Omental fat pad (tissue), 4 donors: ENCODE results near the gene CMSS1. TPM values are rescaled to one million over a fixed set of nuclear protein-coding genes. Genes with fewer than 3 reads are reported as not detected.

ENCODE experiments used
- ATAC-seq: fragments of 150-250 bp; one replicate; pipeline ENCODE4 v1.9.1; 2016; ENCODE audit warnings: mild to moderate bottlenecking, moderate library complexity; ENCODE audit not compliant: low FRiP score
- DNase-seq: peaks from one replicate; pipeline ENCODE4 v3.0.0-alpha.2; 2019; ENCODE audit warnings: low spot score
- total RNA-seq, 4 donors: library from RNA; depleted of rRNA; stranded (reverse); fragments of >200 nt; gene quantifications; one replicate each; pipeline ENCODE4 v1.1.0, GENCODE V29; 2016
- TF ChIP-seq, protein P1 (sequence below), 3 donors: fragments of 450-650 bp; IDR thresholded peaks; one replicate each; pipeline ENCODE4 v1.5.1; 2016 to 2017; ENCODE audit warnings: antibody characterized with exemption in 3 of 3, mild to moderate bottlenecking in 3 of 3, moderate library complexity in 2 of 3

Gene CMSS1
- total RNA-seq, 4 donors from 2014 or later: 16.9 to 29.3 (median 21.1) TPM

DNA sequence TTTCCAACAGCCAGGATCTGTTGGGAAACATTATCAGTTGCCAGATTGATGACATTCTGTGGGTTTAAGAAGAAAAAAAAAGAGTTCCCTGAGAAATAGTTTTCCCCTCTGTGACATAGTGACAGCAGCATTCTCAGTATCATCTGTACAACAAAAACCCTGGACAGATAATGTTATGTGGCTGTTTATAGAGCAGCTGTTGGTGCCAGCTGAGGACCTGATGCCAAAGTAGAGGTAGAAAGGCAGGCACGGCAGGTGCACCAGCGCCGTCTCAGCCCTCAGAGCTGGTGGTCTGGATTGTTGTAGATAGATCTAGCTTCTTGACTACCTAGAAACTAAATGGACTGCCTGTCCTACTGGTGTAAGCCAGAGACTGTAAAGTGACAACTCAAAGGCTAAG lies 352.8 kb downstream of the CMSS1 start:
- TF ChIP-seq, protein P1, sequence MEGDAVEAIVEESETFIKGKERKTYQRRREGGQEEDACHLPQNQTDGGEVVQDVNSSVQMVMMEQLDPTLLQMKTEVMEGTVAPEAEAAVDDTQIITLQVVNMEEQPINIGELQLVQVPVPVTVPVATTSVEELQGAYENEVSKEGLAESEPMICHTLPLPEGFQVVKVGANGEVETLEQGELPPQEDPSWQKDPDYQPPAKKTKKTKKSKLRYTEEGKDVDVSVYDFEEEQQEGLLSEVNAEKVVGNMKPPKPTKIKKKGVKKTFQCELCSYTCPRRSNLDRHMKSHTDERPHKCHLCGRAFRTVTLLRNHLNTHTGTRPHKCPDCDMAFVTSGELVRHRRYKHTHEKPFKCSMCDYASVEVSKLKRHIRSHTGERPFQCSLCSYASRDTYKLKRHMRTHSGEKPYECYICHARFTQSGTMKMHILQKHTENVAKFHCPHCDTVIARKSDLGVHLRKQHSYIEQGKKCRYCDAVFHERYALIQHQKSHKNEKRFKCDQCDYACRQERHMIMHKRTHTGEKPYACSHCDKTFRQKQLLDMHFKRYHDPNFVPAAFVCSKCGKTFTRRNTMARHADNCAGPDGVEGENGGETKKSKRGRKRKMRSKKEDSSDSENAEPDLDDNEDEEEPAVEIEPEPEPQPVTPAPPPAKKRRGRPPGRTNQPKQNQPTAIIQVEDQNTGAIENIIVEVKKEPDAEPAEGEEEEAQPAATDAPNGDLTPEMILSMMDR (IDR thresholded peaks at IDR 0.05): no peak
- no peak for DNase-seq
- ATAC-seq: no peak

DNA sequence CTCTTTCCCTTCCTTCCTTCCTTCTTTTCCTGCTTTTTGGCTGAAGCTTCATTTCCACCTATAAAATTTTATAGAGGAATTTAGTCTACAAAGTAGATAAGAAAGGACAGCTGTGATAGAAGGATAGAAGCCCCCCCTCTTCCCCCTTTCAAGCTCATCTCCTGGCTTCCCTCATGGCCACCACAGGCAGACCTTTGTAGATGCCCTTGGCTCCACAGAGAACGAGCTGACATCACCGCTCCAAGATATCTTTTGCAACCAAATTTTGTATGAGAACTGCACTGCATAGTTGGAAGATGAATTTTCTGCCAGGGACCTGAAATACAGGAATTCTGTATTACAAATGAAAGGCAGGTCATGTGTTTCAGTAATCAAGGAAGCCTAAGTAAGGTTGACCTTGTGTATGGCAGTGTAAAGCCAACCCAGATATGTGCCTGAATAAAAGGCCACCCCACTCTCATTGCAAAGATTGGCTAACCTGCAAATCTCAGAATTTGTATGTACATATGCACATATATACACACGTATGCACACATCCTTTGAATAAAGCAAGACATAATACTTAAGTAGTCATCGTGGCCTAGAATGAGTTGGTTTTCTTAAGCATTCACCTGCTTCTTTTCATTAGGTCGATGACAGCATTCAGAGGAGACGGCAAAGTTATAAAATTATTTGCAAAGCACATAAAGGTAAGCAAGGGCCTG lies 353.7 kb downstream of the CMSS1 start:
- TF ChIP-seq, protein P1 (IDR thresholded peaks at IDR 0.05): no peak
- no peak for ATAC-seq
- DNase-seq: no peak

DNA sequence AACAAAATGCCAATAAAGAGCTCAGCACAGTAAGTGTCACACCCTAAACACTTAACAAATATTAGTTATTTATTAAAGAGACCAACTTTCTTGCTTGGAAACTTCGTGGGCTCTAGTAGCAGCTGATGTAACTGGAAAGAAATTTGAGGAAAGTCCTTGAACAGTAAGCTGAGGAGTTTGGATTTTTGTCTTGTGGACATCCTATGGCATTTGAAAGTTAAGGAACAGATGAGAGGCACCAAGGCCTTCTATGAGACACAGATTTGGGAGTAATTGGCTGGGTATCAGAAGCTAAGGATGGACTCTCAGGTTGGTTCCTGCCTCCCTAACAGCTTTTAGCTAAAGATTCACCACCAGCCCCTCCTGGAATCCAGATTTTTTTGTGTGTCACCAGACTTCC lies 356.3 kb downstream of the CMSS1 start:
- no peak for ATAC-seq
- TF ChIP-seq, protein P1 (IDR thresholded peaks at IDR 0.05): no peak
- no peak for DNase-seq

DNA sequence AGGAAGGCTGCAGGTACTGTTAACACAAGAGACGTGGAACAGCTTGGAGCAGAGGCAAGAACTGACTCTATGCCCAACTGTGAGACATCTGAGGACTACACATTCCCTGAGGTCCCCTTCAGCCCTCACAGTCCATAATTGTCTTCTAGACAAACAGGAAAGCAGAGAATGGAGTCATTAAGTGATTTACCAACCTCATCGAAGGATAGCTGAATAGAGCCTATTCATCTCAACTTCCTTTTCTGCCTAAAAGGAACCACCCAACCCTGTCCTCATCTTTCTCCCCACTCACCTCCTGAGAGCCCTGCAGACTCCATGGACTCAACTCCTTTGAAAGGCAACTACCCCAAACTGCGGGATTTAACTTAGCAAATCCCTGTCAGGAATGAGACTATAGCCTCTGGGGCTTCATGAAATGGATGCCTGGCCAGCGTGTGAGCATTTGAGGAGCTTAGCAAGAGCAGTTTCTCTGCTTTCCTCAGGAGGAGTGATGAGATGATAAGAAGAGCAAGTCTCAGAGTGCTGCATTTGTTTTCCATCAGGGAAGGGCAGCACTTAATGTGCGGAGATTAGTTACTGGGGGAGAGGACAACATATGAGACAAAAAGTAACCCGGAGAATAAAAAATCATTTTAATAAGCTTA lies 358.1 kb downstream of the CMSS1 start:
- DNase-seq: no peak
- TF ChIP-seq, protein P1 (IDR thresholded peaks at IDR 0.05): no peak
- no peak for ATAC-seq

DNA sequence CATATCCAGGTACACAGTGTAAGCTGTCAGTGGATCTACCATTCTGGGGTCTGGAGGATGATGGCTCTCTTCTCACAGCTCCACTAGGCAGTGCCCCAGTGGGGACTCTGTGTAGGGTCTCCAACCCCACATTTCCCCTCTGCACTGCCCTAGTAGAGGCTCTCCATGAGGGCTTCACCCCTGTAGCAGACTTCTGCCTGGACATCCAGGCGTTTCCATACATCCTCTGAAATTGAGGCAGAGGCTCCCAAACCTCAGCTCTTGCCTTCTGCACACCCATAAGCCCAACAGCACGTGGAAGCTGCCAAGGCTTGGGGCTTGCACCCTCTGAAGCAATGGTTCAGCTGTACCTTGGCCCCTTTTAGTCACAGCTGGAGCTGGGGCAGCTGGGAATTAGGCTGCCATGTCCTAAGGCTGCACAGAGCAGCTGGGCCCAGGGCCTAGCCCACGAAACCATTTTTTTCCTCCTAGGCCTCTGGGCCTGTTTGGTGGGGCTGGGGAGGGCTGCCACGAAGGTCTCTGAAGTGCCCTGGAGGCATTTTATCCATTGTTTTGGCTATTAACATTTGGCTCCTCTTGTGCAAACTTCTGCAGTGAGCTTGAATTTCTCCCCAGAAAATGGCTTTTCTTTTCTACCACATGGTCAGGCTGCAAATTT lies 362.2 kb downstream of the CMSS1 start:
- ATAC-seq (no peak), DNase-seq (no peak)
- TF ChIP-seq, protein P1 (IDR thresholded peaks at IDR 0.05): no peak

DNA sequence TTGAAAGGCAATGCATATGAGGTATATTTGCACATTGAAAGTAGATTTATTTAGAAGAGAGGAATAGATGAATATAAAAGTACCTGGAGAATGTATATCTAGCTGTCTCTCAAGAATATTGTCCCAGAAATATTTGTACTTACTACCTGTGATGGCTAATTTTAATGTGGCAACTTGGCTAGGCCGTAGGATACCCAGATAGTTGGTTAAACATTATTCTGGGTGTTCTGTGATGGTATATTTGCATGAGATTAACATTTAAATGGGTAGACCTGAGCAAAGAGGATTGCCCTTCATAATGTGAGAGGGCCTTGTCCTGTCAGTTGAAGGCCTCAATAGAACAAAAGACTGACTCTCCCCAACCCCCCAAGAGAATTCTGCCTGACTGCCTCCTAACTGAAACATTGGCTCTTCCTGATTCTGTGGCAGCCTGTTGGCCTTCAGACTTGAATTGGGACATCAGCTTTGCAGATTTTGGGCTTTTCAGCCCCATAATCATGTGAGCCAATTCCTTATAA lies 366.0 kb downstream of the CMSS1 start:
- ATAC-seq: no peak
- TF ChIP-seq, protein P1 (IDR thresholded peaks at IDR 0.05): no peak
- no peak for DNase-seq
